22Rv1 (cell line): ENCODE results near the gene RBM18.

Experiments used
- H3K27ac ChIP-seq: fragments of 450-650 bp; 2 replicates; pipeline ENCODE4 v1.5.1; 2017
- CTCF ChIP-seq: fragments of 450-650 bp; IDR thresholded peaks from 2 replicates; pipeline ENCODE4 v1.5.1; 2017; ENCODE audit warnings: mild to moderate bottlenecking
- ZFX ChIP-seq: fragments of 450-650 bp; IDR thresholded peaks from 2 replicates; pipeline ENCODE4 v1.6.1; 2017; ENCODE audit warnings: antibody characterized with exemption, borderline replicate concordance

The RBM18 gene

GRCh38 chr9:122197426-122197825, 67.2 kb downstream of the RBM18 start:
- no peak for TF ChIP-seq CTCF
- no peak for TF ChIP-seq ZFX
- no peak overlapping the region for H3K27ac ChIP-seq

DNA sequence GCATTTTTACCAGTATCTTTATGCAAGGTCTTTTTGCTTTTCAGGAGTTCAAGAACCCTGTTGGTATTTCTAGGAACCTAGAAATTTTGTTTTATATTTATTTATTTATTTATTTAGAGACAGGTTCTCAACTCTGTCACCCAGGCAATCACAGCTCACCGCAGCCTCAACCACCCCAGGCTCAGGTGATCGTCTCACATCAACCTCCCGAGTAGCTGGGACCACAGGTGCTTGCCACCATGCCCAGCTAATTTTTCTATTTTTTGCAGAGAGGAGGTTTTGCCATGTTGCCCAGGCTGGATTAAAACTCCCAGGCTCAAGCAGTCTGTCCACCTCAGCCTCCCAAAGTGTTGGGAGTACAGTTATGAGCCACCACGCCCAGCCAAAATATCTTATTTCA, 68.8 kb downstream of the RBM18 start:
- no peak overlapping the region for H3K27ac ChIP-seq
- TF ChIP-seq CTCF = no peak
- no peak for TF ChIP-seq ZFX

DNA sequence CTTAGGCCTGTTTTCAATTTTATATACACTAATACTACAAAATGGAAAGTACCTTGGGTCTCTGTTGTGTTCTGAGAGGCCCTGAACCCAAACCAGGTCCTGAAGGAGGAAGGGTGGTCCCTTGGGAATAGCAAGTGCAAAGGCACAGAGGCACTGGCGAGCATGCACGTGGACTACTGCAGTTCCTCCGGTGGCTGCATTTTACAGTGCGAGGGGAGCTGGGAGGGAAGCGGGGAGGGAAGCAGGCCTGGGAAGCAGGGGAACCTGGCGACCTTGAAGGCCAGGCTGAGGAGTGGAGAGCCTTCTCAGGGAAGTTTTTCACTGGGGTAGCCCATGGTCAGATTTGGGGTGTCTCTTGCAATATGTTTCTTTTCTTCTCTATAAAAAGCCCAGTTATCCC, 71.0 kb downstream of the RBM18 start:
- TF ChIP-seq CTCF = no peak
- TF ChIP-seq ZFX = no peak

DNA sequence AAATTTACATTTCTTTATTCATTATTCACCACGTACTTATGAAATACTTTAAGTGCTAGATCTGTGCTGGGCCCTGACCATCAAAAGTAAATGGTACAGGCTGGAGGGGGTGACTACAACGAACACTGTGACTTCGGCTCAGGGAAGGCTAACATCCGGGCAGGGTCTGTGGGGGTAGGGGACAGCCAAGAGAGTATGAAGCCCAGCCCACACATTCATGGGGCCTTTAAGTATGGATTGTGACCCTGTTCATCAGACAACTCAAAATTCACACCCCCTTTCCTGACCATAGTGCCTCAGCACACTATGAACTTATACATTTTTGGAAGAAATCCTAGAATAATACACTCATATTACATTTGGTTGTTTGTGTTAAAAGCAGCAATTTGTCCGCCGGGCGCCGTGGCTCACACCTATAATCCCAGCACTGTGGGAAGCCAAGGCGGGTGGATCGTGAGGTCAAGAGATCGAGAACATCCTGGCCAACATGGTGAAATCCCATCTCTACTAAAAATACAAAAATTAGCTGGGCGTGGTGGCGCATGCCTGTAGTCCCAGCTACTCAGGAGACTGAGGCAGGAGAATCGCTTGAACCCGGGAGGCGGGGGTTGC, 71.6 kb downstream of the RBM18 start:
- TF ChIP-seq CTCF (no peak), ZFX (no peak)
- no peak overlapping the region for H3K27ac ChIP-seq

More for the DNA sequence above, 71.0 kb downstream of the RBM18 start:
- H3K27ac ChIP-seq = no peak overlapping the region

- TF ChIP-seq CTCF (no peak), ZFX (no peak)
- H3K27ac ChIP-seq = no peak overlapping the region
Observed at GRCh38 chr9:122192261-122192875, 72.3 kb downstream of the RBM18 start.

DNA sequence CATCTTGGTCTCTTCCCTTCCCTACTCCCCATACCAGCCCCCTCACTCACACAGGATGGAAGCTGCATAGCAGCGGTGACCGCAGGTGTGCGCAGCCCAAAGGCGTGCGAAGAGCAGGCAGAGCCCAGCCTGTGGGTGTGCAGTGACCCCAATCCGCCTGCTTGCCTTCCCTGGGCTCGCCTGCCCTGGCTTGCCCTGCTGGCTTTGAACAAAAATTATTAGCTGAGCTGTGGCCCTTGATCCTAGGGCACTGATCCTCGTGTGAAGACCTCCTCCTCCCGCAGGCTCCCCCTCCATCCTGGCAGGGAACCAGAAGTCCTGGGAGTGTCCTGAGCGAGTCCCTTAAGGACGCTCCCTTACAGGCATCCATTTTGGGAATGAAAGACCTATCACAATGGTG, 73.1 kb downstream of the RBM18 start:
- H3K27ac ChIP-seq = no peak overlapping the region
- no peak for TF ChIP-seq ZFX

GRCh38 chr9:122190597-122191381, 73.9 kb downstream of the RBM18 start:
- H3K27ac ChIP-seq = no peak overlapping the region
- TF ChIP-seq ZFX (no peak), CTCF (no peak)
